Astrocyte of the hippocampus (primary cell): Measurements from ENCODE around the gene UBQLN4.
A peak's percentile ranks its signal among the peaks of the same experiment; 100 is the strongest.
"Not testable (repeated sequence)": the region's sequence is repeated elsewhere in the genome, so short reads cannot be mapped to it uniquely, and the experiment has no call there.

Experiments
- DNase-seq: peaks from one replicate; pipeline ENCODE4 v3.0.0; 2011; ENCODE audit warnings: low read depth, low spot score

UBQLN4 gene

GRCh38 chr1:156060937-156061636 is 7.5 kb upstream of the UBQLN4 start, which contains the start of gene RAB25:
TSS of gene RAB25 (plus strand) at chr1:156061160. CDS start at chr1:156061401, 241 bp downstream.
- DNase-seq, result no peak

GRCh38 chr1:156056326-156056849 is 2.8 kb upstream of the UBQLN4 start:
- no peak for DNase-seq

GRCh38 chr1:156055281-156056048 is 1.9 kb upstream of the UBQLN4 start:
- no peak for DNase-seq

GRCh38 chr1:156054500-156055280 is 1.1 kb upstream of the UBQLN4 start, which contains the start of gene LAMTOR2:
TSS of gene LAMTOR2 (plus strand) at chr1:156054782. CDS start at chr1:156054890, 108 bp downstream.
- DNase-seq, result peak; percentile 99

GRCh38 chr1:156052862-156053767 is 483 bp downstream of the UBQLN4 start:
- DNase-seq, result peak; percentile 78

- no peak for DNase-seq
These were observed 2.4 kb downstream of the UBQLN4 start for GRCh38 chr1:156051011-156051725.

GRCh38 chr1:156050376-156050775 is 3.2 kb downstream of the UBQLN4 start:
- DNase-seq, result no peak

GRCh38 chr1:156048663-156049258 is 4.8 kb downstream of the UBQLN4 start:
- no peak for DNase-seq

- no peak for DNase-seq
These were observed 8.5 kb downstream of the UBQLN4 start for GRCh38 chr1:156045076-156045475.

GRCh38 chr1:156042828-156043227 is 10.8 kb downstream of the UBQLN4 start:
- DNase-seq, result no peak

- not testable (repeated sequence) for DNase-seq
These were observed 18.6 kb downstream of the UBQLN4 start for GRCh38 chr1:156034991-156035390.

GRCh38 chr1:156033011-156033410 is 20.6 kb downstream of the UBQLN4 start:
- peak; percentile 39 for DNase-seq

GRCh38 chr1:156026588-156026987 is 27.0 kb downstream of the UBQLN4 start:
- no peak for DNase-seq

- peak; percentile 74 for DNase-seq
These were observed 27.7 kb downstream of the UBQLN4 start for GRCh38 chr1:156025876-156026275.

- no peak for DNase-seq
These were observed 28.8 kb downstream of the UBQLN4 start for GRCh38 chr1:156024801-156025200.

- DNase-seq, result no peak
These were observed 31.6 kb downstream of the UBQLN4 start for GRCh38 chr1:156021954-156022353.

GRCh38 chr1:156021093-156021428 is 32.5 kb downstream of the UBQLN4 start:
- no peak for DNase-seq

- peak; percentile 96 for DNase-seq
These were observed 33.1 kb downstream of the UBQLN4 start, which contains the start of gene SSR2 for GRCh38 chr1:156020293-156021092. TSS of gene SSR2 (minus strand) at chr1:156020951. CDS start at chr1:156020167, 784 bp downstream.

GRCh38 chr1:156019946-156020292 is 33.7 kb downstream of the UBQLN4 start:
- DNase-seq, result no peak
